ENCODE results near the gene HOXB9. TPM values are rescaled to one million over a fixed set of nuclear protein-coding genes. Genes with fewer than 3 reads are reported as not detected.

Gene HOXB9
- total and polyA plus RNA-seq, 9 of the 15 experiments (the other 6 are each of a cell fraction or from before 2014, with no cell fraction given), result 3.1 to 196 (median 77.6) TPM

DNA sequence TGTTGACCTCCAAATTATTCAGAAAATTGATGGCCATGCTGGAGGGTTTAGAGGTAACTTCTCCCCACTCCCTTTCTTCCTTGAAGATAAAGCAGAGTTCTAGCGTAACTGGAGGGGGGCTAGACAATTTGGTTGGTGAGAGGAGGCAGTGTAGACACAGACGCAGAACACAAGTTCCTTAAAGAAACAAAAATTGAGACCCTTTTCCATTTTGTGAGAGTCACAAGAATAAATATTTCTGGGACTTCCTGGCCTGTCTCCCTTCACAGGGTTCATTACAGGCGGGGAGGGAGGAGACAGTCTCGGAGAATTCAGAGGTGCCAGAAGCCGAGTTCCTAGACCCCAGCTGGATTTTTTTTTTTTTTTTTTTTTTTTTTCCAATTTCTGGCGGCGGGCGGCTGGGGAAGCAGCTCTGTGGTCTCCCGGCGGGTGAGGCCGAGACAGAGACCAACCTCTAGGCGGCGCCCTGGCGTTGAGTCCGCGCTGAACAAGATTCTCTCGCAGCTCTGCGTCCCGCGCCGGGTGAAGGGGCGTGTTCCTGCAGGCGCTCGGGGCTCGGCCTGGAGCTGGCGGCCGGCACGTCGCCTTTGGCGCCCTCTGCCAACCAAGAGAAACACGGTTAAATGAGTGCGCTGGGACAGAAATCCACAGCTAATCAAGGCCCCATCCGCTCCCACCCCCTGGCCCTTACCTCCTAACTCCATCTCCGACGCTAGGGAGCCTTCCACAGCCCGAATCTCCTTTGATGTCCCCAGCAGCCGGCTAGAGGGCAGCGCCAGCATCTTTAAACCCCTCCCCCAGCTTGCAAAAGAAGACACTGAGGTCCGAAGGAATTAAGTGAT is 10.2 kb upstream of the HOXB9 start (continued):
- no peak for TF ChIP-seq MXI1 (IDR thresholded peaks at IDR 0.05; ENCODE audit: low read depth, low read length)
- no peak for TF ChIP-seq ZMIZ1 (IDR thresholded peaks at IDR 0.05; ENCODE audit: low read depth in 2 of 2, low read length in 2 of 2)
- peak; percentile 56 for TF ChIP-seq BHLHE40 (IDR thresholded peaks at IDR 0.05; ENCODE audit: low read length)
- no peak for TF ChIP-seq ZNF431 (CRISPR knock-in tag; IDR thresholded peaks at IDR 0.05)
- TF ChIP-seq SAFB (IDR thresholded peaks at IDR 0.05; ENCODE audit: borderline replicate concordance, low read depth, low read length), result no peak
- TF ChIP-seq KAT7 (CRISPR knock-in tag; IDR thresholded peaks at IDR 0.05; ENCODE audit: borderline replicate concordance), result 0 out of 2 replicates have a peak, but pooled peaks have one; percentile 66
- TF ChIP-seq, protein P1, sequence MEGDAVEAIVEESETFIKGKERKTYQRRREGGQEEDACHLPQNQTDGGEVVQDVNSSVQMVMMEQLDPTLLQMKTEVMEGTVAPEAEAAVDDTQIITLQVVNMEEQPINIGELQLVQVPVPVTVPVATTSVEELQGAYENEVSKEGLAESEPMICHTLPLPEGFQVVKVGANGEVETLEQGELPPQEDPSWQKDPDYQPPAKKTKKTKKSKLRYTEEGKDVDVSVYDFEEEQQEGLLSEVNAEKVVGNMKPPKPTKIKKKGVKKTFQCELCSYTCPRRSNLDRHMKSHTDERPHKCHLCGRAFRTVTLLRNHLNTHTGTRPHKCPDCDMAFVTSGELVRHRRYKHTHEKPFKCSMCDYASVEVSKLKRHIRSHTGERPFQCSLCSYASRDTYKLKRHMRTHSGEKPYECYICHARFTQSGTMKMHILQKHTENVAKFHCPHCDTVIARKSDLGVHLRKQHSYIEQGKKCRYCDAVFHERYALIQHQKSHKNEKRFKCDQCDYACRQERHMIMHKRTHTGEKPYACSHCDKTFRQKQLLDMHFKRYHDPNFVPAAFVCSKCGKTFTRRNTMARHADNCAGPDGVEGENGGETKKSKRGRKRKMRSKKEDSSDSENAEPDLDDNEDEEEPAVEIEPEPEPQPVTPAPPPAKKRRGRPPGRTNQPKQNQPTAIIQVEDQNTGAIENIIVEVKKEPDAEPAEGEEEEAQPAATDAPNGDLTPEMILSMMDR (IDR thresholded peaks at IDR 0.05 in 2 of 3, conservative IDR thresholded peaks at IDR 0.05 in 1 of 3; ENCODE audit: insufficient read depth in 2 of 3, low read depth in 1 of 3, low read length in 3 of 3), result peak; percentile 82 to 86 (median 84)
- TF ChIP-seq TCF15 (CRISPR knock-in tag; IDR thresholded peaks at IDR 0.05), result no peak
- TF ChIP-seq SRSF3 (IDR thresholded peaks at IDR 0.05; ENCODE audit: insufficient read depth, low read length), result no peak
- TF ChIP-seq DNMT1 (IDR thresholded peaks at IDR 0.05), result no peak
- no peak for TF ChIP-seq TCF7 (IDR thresholded peaks at IDR 0.05; ENCODE audit: borderline replicate concordance)
- TF ChIP-seq CHD4 (IDR thresholded peaks at IDR 0.05; ENCODE audit: insufficient read depth, insufficient replicate concordance, low read depth, low read length, poor library complexity, severe bottlenecking), result no peak
- TF ChIP-seq FUS (optimal IDR thresholded peaks at IDR 0.05; ENCODE audit: low read depth, low read length), result no peak
- TF ChIP-seq SP2 (IDR thresholded peaks at IDR 0.05; ENCODE audit: extremely low read depth, low read depth, low read length, poor library complexity, severe bottlenecking), result no peak
- TF ChIP-seq ZNF766 (CRISPR knock-in tag; conservative IDR thresholded peaks at IDR 0.05), result 0 out of 2 replicates have a peak, but pooled peaks have one; percentile 47
- no peak for TF ChIP-seq NR2C1 (IDR thresholded peaks at IDR 0.05)
- no peak for TF ChIP-seq NR2C1 (tag; IDR thresholded peaks at IDR 0.05)
- no peak for TF ChIP-seq POLR2B (IDR thresholded peaks at IDR 0.05; ENCODE audit: low read depth, partially characterized antibody)
- TF ChIP-seq HMG20A (CRISPR knock-in tag; conservative IDR thresholded peaks at IDR 0.05), result no peak

Data from K562 (cell line).